Measurements from ENCODE around the gene LIFR.

DNA sequence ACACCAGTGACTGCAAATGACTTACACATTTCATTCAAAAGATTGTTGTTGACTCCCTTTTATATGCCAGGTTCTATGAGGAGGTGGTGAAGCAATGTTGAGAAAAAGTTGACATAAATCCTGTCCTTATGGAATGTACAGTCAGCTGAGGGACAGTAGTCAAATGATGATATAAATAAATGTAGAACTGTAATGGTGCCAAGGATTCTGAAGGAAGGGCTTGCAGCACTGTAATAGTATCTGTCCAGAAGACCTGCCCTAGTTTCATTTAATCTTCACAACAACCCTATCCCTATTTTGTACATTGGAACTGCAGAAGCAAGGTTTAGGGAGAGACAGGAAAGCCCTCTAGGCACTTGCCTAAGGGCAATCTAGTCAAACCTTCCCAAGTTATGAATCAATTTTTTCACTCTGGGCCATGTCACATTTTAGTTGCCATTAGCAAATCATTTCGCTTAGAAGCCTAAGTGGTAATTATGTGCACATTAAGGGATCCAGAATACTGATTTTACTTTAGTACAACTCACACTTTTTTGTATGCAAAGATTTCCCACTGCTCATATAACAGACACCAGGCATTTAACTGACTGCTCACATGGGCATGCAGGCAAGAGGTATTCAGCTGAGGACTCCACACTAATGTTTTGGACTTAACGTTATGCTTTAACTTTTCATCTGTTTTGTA, 34.5 kb upstream of the LIFR start:
- TF ChIP-seq, protein P1, sequence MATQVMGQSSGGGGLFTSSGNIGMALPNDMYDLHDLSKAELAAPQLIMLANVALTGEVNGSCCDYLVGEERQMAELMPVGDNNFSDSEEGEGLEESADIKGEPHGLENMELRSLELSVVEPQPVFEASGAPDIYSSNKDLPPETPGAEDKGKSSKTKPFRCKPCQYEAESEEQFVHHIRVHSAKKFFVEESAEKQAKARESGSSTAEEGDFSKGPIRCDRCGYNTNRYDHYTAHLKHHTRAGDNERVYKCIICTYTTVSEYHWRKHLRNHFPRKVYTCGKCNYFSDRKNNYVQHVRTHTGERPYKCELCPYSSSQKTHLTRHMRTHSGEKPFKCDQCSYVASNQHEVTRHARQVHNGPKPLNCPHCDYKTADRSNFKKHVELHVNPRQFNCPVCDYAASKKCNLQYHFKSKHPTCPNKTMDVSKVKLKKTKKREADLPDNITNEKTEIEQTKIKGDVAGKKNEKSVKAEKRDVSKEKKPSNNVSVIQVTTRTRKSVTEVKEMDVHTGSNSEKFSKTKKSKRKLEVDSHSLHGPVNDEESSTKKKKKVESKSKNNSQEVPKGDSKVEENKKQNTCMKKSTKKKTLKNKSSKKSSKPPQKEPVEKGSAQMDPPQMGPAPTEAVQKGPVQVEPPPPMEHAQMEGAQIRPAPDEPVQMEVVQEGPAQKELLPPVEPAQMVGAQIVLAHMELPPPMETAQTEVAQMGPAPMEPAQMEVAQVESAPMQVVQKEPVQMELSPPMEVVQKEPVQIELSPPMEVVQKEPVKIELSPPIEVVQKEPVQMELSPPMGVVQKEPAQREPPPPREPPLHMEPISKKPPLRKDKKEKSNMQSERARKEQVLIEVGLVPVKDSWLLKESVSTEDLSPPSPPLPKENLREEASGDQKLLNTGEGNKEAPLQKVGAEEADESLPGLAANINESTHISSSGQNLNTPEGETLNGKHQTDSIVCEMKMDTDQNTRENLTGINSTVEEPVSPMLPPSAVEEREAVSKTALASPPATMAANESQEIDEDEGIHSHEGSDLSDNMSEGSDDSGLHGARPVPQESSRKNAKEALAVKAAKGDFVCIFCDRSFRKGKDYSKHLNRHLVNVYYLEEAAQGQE (IDR thresholded peaks at IDR 0.05; ENCODE audit: borderline replicate concordance): no peak
- TF ChIP-seq, protein P2, sequence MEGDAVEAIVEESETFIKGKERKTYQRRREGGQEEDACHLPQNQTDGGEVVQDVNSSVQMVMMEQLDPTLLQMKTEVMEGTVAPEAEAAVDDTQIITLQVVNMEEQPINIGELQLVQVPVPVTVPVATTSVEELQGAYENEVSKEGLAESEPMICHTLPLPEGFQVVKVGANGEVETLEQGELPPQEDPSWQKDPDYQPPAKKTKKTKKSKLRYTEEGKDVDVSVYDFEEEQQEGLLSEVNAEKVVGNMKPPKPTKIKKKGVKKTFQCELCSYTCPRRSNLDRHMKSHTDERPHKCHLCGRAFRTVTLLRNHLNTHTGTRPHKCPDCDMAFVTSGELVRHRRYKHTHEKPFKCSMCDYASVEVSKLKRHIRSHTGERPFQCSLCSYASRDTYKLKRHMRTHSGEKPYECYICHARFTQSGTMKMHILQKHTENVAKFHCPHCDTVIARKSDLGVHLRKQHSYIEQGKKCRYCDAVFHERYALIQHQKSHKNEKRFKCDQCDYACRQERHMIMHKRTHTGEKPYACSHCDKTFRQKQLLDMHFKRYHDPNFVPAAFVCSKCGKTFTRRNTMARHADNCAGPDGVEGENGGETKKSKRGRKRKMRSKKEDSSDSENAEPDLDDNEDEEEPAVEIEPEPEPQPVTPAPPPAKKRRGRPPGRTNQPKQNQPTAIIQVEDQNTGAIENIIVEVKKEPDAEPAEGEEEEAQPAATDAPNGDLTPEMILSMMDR (IDR thresholded peaks at IDR 0.05; ENCODE audit: poor library complexity, severe bottlenecking): no peak
- TF ChIP-seq EP300 (conservative IDR thresholded peaks at IDR 0.05; ENCODE audit: poor library complexity, severe bottlenecking): no peak
- TF ChIP-seq POLR2AphosphoS5 (IDR thresholded peaks at IDR 0.05): no peak
- no peak for TF ChIP-seq SMC3 (conservative IDR thresholded peaks at IDR 0.05; ENCODE audit: poor library complexity)
- no peak for TF ChIP-seq EZH2 (IDR thresholded peaks at IDR 0.05; ENCODE audit: borderline replicate concordance, insufficient read depth, low read length, poor library complexity, severe bottlenecking)

All from neural cell (in vitro differentiated cells).